ENCODE results near the gene CORO6.

GRCh38 chr17:29578626-29579485, 43.9 kb downstream of the CORO6 start:
- TF ChIP-seq CTCF (IDR thresholded peaks at IDR 0.05; ENCODE audit: poor library complexity, severe bottlenecking) (no peak), POLR2AphosphoS5 (IDR thresholded peaks at IDR 0.05) (no peak)

All from neural cell (in vitro differentiated cells).